Esophagus squamous epithelium (tissue), 4 donors: ENCODE results near the gene WWC1.

Source experiments
- POLR2A ChIP-seq, 4 donors: fragments of 450-650 bp; IDR thresholded peaks; one replicate each; pipeline ENCODE4 v1.6.1; 2017; ENCODE audit warnings: antibody characterized with exemption in 4 of 4, mild to moderate bottlenecking in 4 of 4, moderate library complexity in 3 of 4
- TF ChIP-seq, protein P1 (sequence below), 6 experiments: fragments of 450-650 bp in 4 of 6; fragments of 200-600 bp in 2 of 6; sonication (generic) in 2 of 6; IDR thresholded peaks; one replicate each; pipeline ENCODE4 v1.5.1; 2016 to 2019; ENCODE audit warnings: antibody characterized with exemption in 6 of 6, mild to moderate bottlenecking in 4 of 6, moderate library complexity in 4 of 6

DNA sequence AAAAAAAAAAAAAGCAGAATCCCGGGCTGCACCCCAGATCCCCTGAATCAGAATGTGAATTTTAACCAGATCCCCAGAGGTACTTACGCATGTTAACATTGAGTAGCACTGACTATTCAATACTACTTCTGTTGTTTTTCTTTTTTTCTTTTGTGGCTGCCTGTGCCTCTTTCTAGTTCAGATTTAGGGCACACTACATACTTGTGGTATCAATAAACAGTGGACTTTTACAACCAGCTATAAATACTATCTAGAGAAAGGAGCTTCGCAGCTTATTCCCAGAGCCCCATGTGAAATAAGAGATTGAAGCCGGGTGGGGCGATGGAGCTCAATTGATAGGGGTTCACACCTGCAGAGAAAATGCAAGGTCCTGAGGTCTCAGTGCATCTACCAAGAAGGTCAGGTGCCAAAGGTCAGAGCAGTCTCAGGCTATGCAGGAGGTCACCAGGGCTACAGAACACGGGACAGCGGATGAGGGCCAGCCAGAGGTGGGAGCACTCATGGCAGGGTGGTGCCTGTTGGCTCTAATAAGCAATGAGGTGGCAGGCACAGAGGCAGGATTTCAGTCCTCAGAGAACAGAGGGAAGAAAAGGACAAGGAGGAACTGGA lies 22.3 kb downstream of the WWC1 start:
- TF ChIP-seq, protein P1, sequence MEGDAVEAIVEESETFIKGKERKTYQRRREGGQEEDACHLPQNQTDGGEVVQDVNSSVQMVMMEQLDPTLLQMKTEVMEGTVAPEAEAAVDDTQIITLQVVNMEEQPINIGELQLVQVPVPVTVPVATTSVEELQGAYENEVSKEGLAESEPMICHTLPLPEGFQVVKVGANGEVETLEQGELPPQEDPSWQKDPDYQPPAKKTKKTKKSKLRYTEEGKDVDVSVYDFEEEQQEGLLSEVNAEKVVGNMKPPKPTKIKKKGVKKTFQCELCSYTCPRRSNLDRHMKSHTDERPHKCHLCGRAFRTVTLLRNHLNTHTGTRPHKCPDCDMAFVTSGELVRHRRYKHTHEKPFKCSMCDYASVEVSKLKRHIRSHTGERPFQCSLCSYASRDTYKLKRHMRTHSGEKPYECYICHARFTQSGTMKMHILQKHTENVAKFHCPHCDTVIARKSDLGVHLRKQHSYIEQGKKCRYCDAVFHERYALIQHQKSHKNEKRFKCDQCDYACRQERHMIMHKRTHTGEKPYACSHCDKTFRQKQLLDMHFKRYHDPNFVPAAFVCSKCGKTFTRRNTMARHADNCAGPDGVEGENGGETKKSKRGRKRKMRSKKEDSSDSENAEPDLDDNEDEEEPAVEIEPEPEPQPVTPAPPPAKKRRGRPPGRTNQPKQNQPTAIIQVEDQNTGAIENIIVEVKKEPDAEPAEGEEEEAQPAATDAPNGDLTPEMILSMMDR (IDR thresholded peaks at IDR 0.05) = no peak
- no peak for TF ChIP-seq POLR2A (IDR thresholded peaks at IDR 0.05)
